NCI-H446 (cell line): Measurements from ENCODE around the gene FICD.
"Not testable (repeated sequence)": the region's sequence is repeated elsewhere in the genome, so short reads cannot be mapped to it uniquely, and the experiment has no call there.

Source experiments
- DNase-seq, 2 experiments: peaks; one replicate each; lab custom pipeline; 2025; lab: John Stamatoyannopoulos, UW

The FICD gene

DNA sequence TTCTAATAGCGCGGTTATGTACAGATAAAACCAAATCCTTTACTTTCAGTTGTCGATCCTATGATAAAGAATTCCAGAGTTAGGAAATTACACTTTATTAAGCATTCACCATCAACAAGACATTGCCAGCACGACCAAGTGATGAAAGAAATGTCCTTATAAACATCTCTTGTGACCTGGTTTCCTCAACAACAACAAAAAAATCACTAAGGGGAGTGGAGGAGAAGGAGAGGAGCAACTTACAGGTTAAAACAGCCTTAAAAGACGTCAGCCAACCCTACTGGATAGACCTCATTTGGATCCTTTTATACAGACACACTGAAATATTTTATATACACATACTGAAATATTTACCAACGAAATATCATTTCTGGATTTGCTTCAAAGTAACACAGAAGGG, 23.1 kb downstream of the FICD start:
- no peak for DNase-seq

DNA sequence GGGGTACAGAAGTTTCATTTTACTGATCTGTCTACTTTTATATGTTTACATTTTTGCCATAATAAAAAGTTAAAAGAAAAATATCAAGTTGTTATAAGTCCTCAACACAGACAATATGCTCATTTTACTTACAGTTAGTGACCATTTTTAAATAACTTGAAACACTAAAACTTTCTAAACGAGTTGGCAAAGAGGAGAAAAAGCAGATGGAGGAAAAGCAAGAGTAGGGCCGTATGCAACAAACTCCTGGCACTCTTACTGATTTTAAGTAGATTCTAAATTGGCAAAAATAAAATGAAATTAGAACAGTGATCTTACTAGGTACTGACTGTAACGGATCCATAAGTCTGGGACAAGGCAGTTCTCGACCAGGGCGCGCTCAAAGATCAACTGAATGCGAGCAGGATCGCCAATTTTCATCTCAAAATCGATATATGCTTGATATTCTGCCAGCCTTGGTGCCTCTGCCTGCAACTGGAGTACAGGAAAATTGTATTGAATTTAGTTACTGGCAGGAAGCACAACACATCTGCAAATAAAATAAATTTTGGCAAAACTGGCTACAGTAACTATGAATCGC, 23.6 kb downstream of the FICD start:
- peak in 1 of 2 experiments; percentile 49 for DNase-seq

DNA sequence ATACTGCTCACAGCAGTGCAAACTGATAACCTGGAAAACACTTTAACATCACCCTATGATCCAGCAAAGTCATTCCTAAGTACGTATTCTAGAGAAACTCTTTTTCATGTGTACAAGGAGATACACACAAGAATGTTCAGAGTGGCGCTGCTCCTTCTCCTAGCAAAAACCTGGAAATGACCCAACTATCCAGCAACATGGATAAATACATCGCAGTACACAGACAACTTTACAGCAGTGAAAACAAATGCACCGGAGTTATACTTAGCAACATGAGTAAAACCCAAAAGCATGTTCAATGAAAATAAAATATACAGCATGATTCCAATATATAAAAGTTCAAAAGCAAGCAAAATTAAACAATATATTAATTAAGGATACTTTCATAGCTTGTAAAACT, 27.2 kb downstream of the FICD start:
- DNase-seq, result no peak

DNA sequence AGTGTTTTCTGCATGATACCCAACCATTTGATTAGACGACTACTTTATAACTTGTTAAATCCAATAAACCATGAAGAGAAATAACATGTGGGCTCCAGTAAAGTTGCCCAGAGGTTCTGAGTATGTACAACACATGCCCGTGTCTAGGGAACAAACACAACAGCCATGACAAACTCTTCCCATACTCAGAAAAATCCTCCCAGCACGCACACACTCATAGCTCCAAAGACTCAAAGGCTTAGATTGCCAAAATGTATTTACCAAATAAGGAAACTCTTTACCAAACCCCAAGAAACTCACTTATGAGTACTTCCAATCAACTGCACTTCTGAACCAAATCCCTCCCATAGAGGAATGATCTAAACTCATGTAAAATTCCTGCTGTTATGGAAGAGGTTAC, 28.6 kb downstream of the FICD start:
- no peak for DNase-seq

DNA sequence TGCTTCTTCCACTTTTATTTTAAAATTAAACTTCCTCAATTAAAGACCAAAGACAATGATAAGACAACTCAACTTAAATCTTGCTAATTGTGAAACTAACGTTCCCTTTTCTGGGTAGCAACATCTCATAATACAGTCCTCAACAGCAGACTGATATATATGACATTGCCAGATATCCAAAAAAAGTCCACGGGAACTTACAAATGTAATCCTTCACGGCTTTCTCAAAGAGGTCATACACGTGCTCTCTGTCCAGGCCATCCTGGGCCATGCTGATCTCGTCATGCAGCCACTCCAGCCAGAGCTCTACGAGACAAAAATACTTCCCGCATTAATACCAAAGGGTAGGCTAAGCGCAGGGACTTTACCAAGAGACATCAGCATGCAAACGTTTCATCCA, 32.6 kb downstream of the FICD start:
- DNase-seq, result no peak

DNA sequence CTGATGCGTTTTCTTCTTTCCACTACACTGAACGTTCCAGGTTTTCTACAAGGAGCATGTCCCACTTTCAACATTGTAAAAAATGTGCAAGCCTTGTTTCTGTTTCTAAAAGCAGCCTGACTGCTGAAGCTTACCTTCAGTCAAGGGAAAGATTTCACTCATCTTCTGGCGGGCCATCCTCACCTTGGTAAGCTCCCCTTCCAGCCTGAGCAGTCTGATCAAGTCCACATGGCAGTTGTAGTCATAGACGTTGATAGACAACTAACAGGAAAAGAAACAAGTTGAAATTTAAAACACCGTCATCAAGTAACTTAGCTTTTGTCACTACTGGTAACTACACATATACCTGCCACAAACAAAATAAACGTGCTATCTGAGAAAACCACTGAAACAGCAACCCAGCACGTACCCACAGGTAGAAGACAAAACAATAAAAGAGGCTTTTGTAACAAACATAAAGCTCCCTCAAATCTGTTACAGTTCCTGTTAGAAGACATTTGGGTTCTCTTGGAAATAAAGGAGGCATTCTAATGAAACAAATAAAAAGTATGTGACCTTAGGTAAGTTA, 34.0 kb downstream of the FICD start:
- DNase-seq, result no peak

DNA sequence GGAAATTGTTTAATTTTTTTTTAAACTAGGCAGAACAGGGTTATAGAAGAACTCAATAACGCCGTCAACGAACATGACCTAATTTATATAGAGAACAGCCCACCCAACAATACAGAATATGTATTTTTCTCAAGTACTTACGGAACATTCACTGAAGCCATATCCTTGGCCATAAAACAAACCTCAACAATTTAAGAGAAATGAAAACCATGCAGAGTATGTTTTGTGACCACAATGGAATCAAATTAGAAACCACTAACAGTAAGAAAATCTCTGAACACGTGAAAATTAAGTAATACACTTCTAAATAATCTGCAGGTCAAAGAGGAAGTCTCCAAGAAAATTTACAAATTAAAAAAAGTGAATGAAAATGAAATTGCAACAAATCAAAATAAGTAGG, 36.5 kb downstream of the FICD start:
- no peak for DNase-seq

DNA sequence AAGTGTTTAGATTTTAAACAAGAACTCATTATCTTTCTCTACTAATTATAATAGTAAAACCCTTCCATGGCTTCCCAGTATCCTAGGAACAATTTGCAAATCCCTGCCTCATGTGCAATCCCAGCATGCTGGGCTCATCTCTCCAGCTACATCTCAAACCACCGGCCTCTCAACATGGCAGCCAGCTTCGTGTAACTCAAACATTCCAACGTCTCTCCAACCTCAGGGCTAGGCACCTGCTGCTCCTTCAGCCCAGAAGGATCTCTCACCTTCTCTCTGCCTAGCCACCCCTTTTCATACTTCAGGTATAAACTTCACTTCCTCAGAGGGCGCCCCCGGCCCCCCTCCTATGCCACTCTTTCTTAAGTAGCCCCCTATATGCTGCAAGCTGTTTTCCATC, 38.7 kb downstream of the FICD start:
- no peak for DNase-seq

DNA sequence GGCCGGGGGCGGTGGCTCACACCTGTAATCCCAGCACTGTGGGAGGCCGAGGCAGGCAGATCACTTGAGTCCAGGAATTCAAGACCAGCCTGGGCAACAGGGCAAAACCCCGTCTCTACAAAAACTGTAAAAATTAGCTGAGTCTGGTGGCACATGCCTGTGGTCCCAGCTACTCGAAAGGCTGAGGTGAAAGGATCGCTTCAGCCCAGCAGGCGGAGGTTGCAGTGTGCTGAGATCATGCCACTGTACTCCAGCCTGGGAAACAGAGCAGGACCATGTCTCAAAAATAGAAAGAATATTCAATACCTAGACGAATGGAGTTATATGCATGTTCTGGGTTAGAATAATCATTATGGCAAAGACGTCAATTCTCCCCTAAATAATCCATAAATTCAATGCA, 40.3 kb downstream of the FICD start:
- DNase-seq, result not testable (repeated sequence)

DNA sequence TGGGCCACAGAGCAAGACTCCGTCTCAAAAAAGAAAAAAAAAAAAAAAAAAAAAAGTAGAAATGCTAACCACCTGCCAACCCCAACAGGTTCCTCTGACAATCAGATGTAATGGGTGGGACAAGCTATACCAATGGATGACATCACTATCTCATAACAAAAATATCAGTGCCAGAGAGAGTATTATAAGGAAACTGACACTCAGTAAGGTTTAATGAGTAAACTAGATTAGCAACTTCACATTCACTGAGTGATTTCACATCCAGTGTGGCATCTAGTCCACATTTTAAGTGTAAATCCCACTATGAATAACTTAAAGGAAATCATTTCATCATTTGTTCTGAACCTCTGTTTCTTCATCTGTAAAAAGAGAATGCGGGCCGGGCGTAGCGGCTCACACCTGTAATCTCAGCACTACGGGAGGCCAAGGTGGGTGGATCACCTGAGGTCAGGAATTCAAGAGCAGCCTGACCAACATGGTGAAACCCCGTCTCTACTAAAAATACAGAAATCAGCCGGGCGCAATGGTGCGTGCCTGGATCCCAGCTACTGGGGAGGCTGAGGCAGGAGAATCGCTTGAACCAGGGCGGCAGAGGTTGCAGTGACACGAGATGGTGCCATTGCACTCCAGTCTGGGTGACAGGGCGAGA, 44.1 kb downstream of the FICD start:
- no peak for DNase-seq

DNA sequence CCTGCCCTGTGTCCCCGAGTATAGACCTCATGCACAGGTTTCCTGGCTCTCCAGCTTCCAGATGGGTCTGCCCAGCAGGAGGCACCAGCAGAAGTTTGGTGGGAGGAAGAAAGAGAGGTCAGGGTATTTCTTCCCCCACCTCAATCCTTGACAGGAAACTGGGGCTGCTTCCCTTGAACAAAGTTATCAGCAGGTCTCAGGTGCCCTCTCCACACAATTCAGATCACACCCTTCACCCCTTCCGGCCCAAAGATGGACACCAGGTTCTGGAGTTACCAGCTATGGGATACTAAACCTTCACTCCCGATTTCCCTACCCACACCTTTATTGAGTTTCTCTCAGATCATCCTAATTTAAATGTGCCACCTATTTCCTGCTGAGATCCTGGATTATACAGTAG, 44.7 kb downstream of the FICD start:
- DNase-seq, result no peak

DNA sequence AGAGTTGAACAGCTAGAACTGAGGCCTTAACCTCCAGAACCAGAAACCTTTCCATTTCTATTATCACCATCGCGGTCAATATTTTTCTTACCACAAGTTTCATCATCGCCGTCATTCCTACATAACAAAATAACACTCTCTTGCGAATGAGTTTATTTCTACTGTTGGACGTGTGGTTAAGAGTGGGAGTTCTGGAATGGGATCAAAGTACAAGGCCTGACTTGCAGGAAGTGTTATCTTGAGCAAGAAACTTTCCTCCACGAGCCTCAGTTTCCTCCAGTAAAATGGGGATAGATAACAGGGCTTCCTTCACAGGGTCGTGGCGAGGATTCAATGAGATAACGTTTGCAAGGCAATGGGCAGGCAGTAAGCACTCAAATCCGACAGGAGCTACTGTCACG, 45.2 kb downstream of the FICD start:
- no peak for DNase-seq

DNA sequence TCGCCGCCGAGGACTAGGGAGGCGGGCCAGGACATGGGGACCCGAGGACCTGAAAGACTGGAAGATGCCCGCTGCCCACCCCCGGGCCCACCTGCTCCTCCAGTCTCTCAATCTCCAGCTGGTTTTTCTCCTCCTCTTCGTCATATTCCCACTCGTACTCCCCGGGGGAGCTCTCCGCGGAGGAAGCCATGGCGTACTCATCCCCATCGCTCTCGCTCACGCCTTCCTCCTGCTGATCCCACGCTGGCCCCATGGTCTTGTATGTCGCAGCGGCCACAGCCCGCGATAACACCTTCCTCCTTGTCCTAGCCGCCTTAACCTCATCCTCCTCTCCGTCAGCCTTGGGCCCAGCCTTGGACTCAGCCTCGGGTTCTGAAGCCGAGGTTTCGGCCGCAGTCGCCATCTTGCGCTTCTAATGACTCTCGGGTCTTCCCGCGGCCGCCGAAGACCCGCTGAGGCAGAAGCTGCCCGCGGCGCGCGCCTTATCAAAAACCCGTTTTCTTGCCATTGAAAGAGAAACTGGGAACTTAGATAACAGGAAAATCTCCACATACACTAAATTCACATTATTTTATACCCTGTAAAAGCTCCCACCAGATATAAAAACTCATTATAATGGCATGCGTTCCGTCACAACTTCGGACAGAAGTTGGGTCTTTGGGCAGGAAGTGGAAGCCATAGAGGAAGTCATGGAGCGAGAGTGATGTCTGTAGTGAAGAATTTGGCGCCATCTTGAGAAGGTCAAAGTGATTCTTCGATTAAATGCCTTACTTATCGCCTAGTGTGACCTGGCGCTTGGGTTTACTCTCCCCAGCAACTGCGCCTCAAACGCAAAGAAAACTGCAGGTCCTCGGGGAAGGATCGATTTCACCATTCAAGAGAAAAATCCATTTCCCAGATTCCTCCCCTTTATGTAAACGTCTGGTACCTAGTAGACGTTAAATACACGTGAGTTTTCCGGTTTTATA, 46.0 kb downstream of the FICD start, which contains the start of gene SART3:
Gene SART3, minus strand, starts transcription at position 422 of the 968 bp plus-strand sequence. Its CDS starts 19 bp downstream, at position 403.
- DNase-seq, result peak; percentile 89 to 93

DNA sequence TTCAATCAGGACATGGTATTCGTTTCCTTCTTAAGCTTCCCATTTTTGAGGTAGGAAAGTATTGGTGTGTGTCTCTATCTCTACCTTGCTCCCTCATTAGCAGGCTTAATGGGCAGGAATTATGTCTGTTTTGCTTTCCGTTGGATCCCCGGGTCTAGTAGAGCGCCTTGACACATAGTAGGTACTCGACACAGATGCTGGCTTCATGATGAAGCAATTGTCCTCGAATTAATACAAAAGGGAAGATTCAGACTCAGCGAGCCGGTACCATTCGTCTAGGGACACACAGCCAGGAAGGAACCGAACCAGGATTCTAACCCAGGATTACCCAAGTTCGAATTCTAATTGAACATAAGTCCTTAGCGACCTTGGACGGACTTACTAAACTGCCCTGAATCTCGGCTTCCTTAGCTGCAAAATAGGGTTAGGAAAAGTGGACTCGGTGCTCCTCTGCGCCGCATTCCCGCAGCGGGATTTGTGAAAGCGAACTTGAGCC, 46.8 kb downstream of the FICD start:
- DNase-seq, result no peak

DNA sequence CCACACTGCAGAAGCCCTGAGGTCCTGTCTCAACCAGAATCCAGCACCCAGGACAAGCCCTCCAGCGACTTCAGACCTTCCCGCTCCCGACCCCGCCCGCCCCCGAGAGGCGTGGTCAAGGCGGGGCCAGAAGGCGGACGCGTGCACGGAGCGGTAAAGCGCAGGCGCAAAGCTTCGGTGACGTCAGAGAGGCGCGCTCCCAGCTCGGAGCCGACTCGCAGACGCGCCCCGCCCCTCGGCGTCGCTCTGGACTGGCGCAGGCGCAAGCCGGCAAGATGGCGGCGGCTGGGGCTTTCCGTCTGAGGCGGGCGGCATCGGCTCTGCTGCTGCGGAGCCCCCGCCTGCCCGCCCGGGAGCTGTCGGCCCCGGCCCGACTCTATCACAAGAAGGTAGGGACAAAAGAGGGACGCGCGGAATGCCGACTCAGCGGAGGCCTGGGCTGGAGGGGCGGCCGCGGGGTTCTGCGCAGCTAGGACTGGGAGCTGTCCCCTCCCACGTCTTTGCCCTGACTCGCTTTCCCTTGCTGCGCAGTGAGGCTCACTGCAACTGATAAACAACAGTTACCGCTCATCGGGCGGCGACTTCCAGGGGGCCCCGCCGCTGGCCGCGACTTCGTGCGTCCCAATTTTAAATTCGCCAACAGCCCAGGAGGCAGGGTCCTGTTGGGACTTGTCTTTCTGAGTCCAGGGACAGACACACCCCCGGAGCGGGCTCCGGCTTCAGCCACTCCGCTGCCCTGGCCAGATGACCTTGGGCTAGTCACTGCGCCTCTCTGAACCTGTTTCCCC, 47.5 kb downstream of the FICD start, which contains the start of gene ISCU:
Gene ISCU, plus strand, starts transcription at position 249 of the 788 bp plus-strand sequence. Its CDS starts 27 bp downstream, at position 276.
- peak; percentile 95 to 99 for DNase-seq

DNA sequence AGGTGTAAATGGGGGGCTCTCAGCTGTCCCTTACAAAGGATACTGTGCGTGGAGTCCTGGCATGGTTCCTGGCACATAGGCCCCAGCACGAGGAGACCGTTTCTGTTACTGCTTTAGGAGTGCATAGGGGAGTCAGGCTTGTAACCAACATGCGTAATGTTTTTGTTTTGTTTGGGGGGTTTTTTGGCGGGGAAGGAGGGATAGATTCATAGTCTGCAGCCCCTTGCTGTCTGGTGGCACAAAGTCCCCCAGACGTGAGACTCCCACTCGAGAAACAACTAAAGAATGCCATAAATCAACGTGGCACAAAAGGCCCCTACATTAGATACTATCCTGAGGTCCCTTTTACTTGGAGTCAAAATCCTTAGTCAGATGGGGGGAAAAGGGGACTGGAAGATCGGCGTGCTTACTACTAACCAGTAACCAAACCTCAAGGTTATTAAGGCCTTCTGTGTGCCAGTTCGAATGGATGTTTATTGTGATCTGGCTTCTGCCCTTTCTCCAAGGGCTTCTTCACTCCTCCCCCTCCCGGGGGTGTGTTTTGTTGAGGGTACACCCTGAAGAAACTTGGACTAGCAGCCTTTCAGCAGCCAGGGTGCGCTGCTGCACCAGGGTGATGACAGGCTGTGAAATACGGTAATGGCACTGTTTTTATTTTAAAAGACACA, 48.2 kb downstream of the FICD start:
- peak; percentile 35 to 68 for DNase-seq

DNA sequence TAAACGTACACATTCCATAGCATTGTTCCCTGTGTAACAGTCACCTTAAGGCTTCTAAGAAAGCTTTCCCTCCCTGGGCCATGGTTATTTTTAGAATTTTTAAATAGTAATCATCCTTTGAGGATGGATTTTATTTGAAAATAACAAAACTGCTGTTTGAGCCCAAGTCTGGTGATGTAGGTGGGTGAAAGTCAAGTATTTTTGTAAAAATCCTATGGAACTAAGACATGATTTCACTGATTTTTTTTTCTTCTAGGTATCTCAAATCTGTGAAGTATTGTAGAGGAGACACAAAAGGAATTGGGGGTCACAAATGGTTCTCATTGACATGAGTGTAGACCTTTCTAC, 48.7 kb downstream of the FICD start:
- DNase-seq, result no peak

DNA sequence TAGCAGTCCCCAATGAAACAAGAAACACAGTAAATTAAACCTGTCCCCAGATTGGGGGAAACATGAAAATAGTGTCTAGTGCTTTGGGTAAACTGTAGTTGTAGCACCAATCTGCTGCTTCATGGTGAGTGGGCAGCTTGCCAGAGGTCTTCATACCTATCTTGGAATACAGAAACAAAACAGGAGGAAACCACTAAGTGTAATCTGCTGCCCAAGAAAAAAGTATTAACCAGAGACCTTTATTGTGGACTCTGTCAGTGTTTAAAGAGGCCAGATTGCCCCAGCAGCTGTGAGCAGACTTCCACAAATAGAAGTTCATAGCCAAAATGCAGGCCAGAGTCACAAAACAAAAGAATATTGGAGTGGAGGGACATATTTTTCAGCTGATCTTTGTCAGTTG, 49.6 kb downstream of the FICD start:
- DNase-seq, result no peak

DNA sequence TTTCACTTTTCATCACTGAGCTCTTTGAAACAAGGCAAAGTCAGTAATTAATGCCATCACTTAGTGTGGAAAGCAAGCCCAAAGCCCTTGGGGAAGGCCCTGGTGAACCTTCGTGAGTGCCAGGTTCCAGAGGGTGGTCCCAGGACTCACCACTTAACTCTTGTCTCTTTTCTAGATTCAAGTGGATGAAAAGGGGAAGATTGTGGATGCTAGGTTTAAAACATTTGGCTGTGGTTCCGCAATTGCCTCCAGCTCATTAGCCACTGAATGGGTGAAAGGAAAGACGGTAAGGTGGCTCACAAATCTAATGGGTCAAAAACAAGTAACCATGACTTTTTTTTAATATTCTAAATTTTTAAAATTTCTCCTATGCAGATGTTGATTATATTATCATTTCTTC, 50.1 kb downstream of the FICD start:
- no peak for DNase-seq

DNA sequence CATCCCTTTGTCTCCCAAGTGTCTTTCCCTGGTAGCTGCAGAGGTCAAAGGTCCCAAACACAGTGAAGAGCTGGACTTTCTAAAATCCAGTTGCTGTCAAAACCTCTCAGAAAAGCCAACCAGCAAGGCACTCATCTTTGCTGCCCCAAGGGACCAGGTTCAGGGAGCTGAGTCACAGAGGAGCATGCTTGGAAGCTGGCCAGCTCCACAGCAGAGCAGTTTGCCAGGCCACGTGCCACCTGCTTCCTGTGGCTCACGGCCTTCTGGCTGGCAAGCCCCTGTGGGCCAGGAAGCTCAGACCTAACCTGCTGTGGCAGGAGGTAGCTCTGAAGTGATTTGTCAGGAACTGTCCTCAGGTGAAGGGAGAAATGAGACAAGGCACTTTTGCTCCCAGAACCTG, 50.9 kb downstream of the FICD start:
- DNase-seq, result peak; percentile 18 to 74

DNA sequence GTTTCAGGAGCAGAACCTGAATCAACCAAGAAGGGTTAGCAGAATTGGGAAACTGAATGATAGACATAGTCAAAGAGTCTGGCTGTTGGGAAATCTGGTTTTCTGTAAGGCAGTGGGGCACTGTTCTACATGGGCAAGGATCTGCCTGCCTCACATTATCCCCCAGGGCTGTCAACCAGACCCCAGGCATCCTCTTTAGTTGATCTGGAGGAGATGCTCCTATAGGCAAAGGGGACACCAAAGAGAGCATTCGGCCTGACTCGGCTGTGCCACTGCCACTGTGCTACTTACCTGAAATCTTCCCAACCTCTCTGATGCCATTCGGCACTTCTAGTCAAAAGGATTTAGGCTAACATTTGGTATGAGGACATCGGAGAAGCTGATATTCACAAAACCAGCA, 51.4 kb downstream of the FICD start:
- no peak for DNase-seq
